ENCODE measurements around the gene FRYL. TPM values are rescaled to one million over a fixed set of nuclear protein-coding genes. Genes with fewer than 3 reads are reported as not detected.

The FRYL gene
- total and polyA plus RNA-seq, 2 donors (not counting 1 experiment from before 2014, with no cell fraction given), result 20.3 to 61.4 TPM

DNA sequence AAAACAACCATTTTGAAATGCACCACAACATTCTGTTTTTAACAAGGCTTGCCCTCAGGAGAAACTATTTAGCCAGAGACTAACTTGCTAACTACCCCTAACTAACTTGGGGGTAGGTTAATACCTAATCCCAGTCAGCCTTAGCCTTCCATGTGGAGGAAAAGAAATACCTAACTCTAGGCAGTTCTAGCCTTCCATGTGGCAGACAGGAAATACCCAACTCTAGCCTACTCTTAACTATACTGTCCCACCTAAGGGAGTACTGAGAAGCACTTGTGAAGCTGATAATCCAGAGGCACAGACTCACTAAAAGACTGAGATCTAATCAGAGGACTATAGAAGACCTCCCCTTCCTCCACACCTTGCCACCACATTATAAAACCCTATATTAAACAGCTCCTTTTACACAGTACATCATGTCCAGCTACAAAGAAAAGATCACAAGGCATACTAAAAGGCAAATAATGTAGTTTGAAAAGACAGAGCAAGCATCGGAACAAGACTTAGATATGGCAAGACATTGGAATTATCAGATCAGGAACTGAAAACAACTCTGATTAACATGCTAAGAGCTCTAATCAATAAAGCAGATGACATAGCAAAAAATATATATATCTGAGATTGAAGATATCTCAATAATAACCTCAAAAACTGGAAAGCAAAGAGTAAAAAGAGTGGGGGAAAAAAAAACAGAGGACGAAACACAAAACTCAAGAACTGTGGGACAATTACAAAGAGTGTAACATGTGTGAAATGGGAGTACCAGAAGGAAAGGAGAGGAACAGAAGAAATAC, 52.2 kb downstream of the FRYL start:
- Histone ChIP-seq H2AFZ (ENCODE audit: low read length) (no peak overlapping the region), H4K20me1 (ENCODE audit: control insufficient read depth, extremely low read depth, insufficient read depth, low read length) (no peaks in the 10 kb centered on the region), H3K9ac (ENCODE audit: insufficient read depth, low read length) (no peak overlapping the region), H3K27me3 (ENCODE audit: control insufficient read depth, insufficient read depth, low read length) (no peaks in the 10 kb centered on the region), H3K27ac (ENCODE audit: insufficient read depth, low read length) (no peak overlapping the region), H3K4me3 (replicated peaks in 1 of 4; ENCODE audit: control extremely low read depth in 1 of 4, insufficient read depth in 1 of 4, low read depth in 3 of 4, low read length in 4 of 4) (no peak overlapping the region), H3K4me1 (ENCODE audit: control insufficient read depth, extremely low read depth, insufficient read depth, low read length) (no peaks in the 10 kb centered on the region), H3K9me3 (ENCODE audit: control insufficient read depth, insufficient read depth, low read depth, low read length) (no peaks in the 10 kb centered on the region), H3K36me3 (ENCODE audit: control insufficient read depth, insufficient read depth, low read length) (no peaks in the 10 kb centered on the region), H3K79me2 (ENCODE audit: control insufficient read depth, insufficient read depth, low read length) (peaks cover 46% of the 10 kb centered on the region), H3K4me2 (ENCODE audit: extremely low read depth, insufficient read depth, low read length) (no peak overlapping the region)
- no peak for DNase-seq (ENCODE audit: low read depth in 2 of 2)
- TF ChIP-seq EZH2 (IDR thresholded peaks at IDR 0.05; ENCODE audit: low read length, missing control alignments), result no peak
- TF ChIP-seq CTCF (conservative IDR thresholded peaks at IDR 0.05 in 1 of 2, IDR thresholded peaks at IDR 0.05 in 1 of 2; ENCODE audit: low read depth in 1 of 2, low read length in 2 of 2), result no peak

DNA sequence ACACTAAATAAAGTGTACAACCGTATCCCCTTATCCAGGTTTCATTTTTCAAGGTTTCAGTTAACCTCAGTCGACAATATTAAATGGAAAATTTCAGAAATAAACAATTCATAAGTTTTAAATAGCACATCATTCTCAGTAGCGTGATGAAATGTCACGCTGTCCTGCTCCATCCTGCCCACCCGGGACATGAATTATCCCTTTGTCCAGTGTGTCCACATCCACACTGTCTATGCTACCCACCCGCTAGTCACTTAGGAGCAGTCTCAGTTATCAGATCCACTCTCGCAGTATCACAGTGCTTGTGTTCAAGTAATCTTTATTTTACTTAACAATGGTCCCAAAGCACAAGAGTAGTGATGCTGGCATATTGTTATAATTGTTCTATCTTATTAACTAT, 54.7 kb downstream of the FRYL start:
- Histone ChIP-seq H3K4me1 (ENCODE audit: control insufficient read depth, extremely low read depth, insufficient read depth, low read length) (no peaks in the 10 kb centered on the region), H3K79me2 (ENCODE audit: control insufficient read depth, insufficient read depth, low read length) (peaks cover 48% of the 10 kb centered on the region), H3K4me3 (replicated peaks in 1 of 4; ENCODE audit: control extremely low read depth in 1 of 4, insufficient read depth in 1 of 4, low read depth in 3 of 4, low read length in 4 of 4) (no peak overlapping the region), H3K9ac (ENCODE audit: insufficient read depth, low read length) (no peak overlapping the region), H4K20me1 (ENCODE audit: control insufficient read depth, extremely low read depth, insufficient read depth, low read length) (no peaks in the 10 kb centered on the region), H3K27me3 (ENCODE audit: control insufficient read depth, insufficient read depth, low read length) (no peaks in the 10 kb centered on the region), H3K27ac (ENCODE audit: insufficient read depth, low read length) (no peak overlapping the region), H3K36me3 (ENCODE audit: control insufficient read depth, insufficient read depth, low read length) (no peaks in the 10 kb centered on the region), H3K4me2 (ENCODE audit: extremely low read depth, insufficient read depth, low read length) (no peak overlapping the region), H3K9me3 (ENCODE audit: control insufficient read depth, insufficient read depth, low read depth, low read length) (no peaks in the 10 kb centered on the region), H2AFZ (ENCODE audit: low read length) (no peak overlapping the region)
- no peak for DNase-seq (ENCODE audit: low read depth in 2 of 2)
- TF ChIP-seq EZH2 (IDR thresholded peaks at IDR 0.05; ENCODE audit: low read length, missing control alignments), result no peak
- TF ChIP-seq CTCF (conservative IDR thresholded peaks at IDR 0.05 in 1 of 2, IDR thresholded peaks at IDR 0.05 in 1 of 2; ENCODE audit: low read depth in 1 of 2, low read length in 2 of 2), result no peak

GRCh38 chr4:48722509-48723446, 57.3 kb downstream of the FRYL start:
- Histone ChIP-seq H2AFZ (ENCODE audit: low read length) (no peak overlapping the region), H3K27me3 (ENCODE audit: control insufficient read depth, insufficient read depth, low read length) (no peaks in the 10 kb centered on the region), H3K9ac (ENCODE audit: insufficient read depth, low read length) (no peak overlapping the region), H3K79me2 (ENCODE audit: control insufficient read depth, insufficient read depth, low read length) (peaks cover 34% of the 10 kb centered on the region), H3K4me1 (ENCODE audit: control insufficient read depth, extremely low read depth, insufficient read depth, low read length) (no peaks in the 10 kb centered on the region), H3K27ac (ENCODE audit: insufficient read depth, low read length) (no peak overlapping the region), H3K4me2 (ENCODE audit: extremely low read depth, insufficient read depth, low read length) (no peak overlapping the region), H3K4me3 (replicated peaks in 1 of 4; ENCODE audit: control extremely low read depth in 1 of 4, insufficient read depth in 1 of 4, low read depth in 3 of 4, low read length in 4 of 4) (no peak overlapping the region), H3K9me3 (ENCODE audit: control insufficient read depth, insufficient read depth, low read depth, low read length) (no peaks in the 10 kb centered on the region), H3K36me3 (ENCODE audit: control insufficient read depth, insufficient read depth, low read length) (no peaks in the 10 kb centered on the region), H4K20me1 (ENCODE audit: control insufficient read depth, extremely low read depth, insufficient read depth, low read length) (no peaks in the 10 kb centered on the region)
- no peak for TF ChIP-seq EZH2 (IDR thresholded peaks at IDR 0.05; ENCODE audit: low read length, missing control alignments)
- no peak for TF ChIP-seq CTCF (conservative IDR thresholded peaks at IDR 0.05 in 1 of 2, IDR thresholded peaks at IDR 0.05 in 1 of 2; ENCODE audit: low read depth in 1 of 2, low read length in 2 of 2)
- peak in 1 of 2 donors; percentile 72 for DNase-seq (ENCODE audit: low read depth in 2 of 2)

Data from fibroblast of lung (primary cell).